HepG2 (cell line): ENCODE data around the gene CERS6. TPM values are rescaled to one million over a fixed set of nuclear protein-coding genes. Genes with fewer than 3 reads are reported as not detected.

Experiments
- ATAC-seq: fragments of 200-7000 bp; cut with Tn5 transposase; 3 replicates; pipeline ENCODE4 v1.9.1; 2020; ENCODE audit warnings: mild to moderate bottlenecking, moderate library complexity
- BruUV-seq: library from RNA; stranded (reverse); fragments of 400-500 nt; replicated peaks from 2 replicates; lab custom pipeline; 2021; lab: Mats Ljungman, UMichigan
- CTCF ChIA-PET: fragments of 300-600 bp; formaldehyde crosslinking; extraction: SDS; loops from one replicate; lab custom pipeline; 2021; ENCODE audit warnings: low total read pairs, inconsistent platforms, low intra/inter-chr PET ratio; lab: Yijun Ruan, JAX
- POLR2A ChIA-PET: fragments of 350-600 bp; sonication (Branson Sonifier 250); formaldehyde crosslinking; loops from one replicate; lab custom pipeline; 2020; ENCODE audit warnings: antibody characterized with exemption, inconsistent platforms; lab: Yijun Ruan, JAX
- DNase-seq: peaks from one replicate; pipeline ENCODE4 v3.0.0-alpha.2; 2015; ENCODE audit warnings: low spot score
- FAIRE-seq: peaks from 3 replicates; lab custom pipeline; 2011; peaks lifted over from hg19 to GRCh38; lab: Jason Lieb, UNC
- H2AFZ ChIP-seq: one replicate; pipeline ENCODE4 v1.6.1; 2011; ENCODE audit warnings: low read length, inconsistent platforms
- H3K27ac ChIP-seq: fragments of 300-600 bp; 3 replicates; pipeline ENCODE4 v1.8.0; 2011; ENCODE audit warnings: mixed run types, mild to moderate bottlenecking, mixed read lengths, low read length, inconsistent platforms; ENCODE audit not compliant: insufficient read depth; ENCODE audit errors: extremely low read length
- H3K27me3 ChIP-seq, 2 experiments: fragments of 200-600 bp in 1 of 2; 2 replicates in 1 of 2; 3 replicates in 1 of 2; pipeline versions ENCODE4 v1.6.0 to v1.8.0; 2011; ENCODE audit warnings: low read length in 2 of 2, mild to moderate bottlenecking in 2 of 2, moderate library complexity in 2 of 2, inconsistent platforms in 1 of 2; ENCODE audit not compliant: insufficient read depth in 2 of 2, control insufficient read depth in 1 of 2
- H3K36me3 ChIP-seq, 2 experiments: fragments of 200-600 bp in 1 of 2; replicated peaks in 1 of 2; 2 replicates in 1 of 2; 3 replicates in 1 of 2; pipeline versions ENCODE4 v1.5.1 to v1.8.0; 2011; ENCODE audit warnings: low read length in 2 of 2, inconsistent platforms in 1 of 2; ENCODE audit not compliant: insufficient read depth in 2 of 2, control insufficient read depth in 1 of 2
- H3K4me1 ChIP-seq: 2 replicates; pipeline ENCODE4 v1.5.1; 2012; ENCODE audit warnings: low read length, inconsistent platforms; ENCODE audit not compliant: insufficient read depth
- H3K4me2 ChIP-seq: 2 replicates; pipeline ENCODE4 v1.6.0; 2011; ENCODE audit warnings: low read depth, low read length, inconsistent platforms
- H3K4me3 ChIP-seq, 3 experiments: fragments of 200-600 bp in 1 of 3; sonication (generic), shearing (Covaris generic) in 1 of 3; replicated peaks in 1 of 3; 2 replicates each; pipeline ENCODE4 v1.5.1; 2011 to 2016; ENCODE audit warnings: low read length in 3 of 3, inconsistent platforms in 2 of 3, low read depth in 2 of 3, mild to moderate bottlenecking in 2 of 3, control low read depth in 1 of 3, mixed read lengths in 1 of 3; ENCODE audit not compliant: insufficient read depth in 1 of 3
- H3K79me2 ChIP-seq: one replicate; pipeline ENCODE4 v1.6.1; 2011; ENCODE audit warnings: low read length, inconsistent platforms; ENCODE audit not compliant: insufficient read depth
- H3K9ac ChIP-seq: 2 replicates; pipeline ENCODE4 v1.6.0; 2011; ENCODE audit warnings: mild to moderate bottlenecking, low read depth, low read length, inconsistent platforms; ENCODE audit not compliant: insufficient read depth
- H3K9me3 ChIP-seq: 2 replicates; pipeline ENCODE4 v1.5.1; 2012; ENCODE audit warnings: mild to moderate bottlenecking, low read length
- H4K20me1 ChIP-seq: 2 replicates; pipeline ENCODE4 v1.6.0; 2011; ENCODE audit warnings: inconsistent platforms, mild to moderate bottlenecking, low read length, moderate library complexity; ENCODE audit not compliant: insufficient read depth
- CEBPB ChIP-seq: IDR thresholded peaks from 2 replicates; pipeline ENCODE4 v1.6.1; 2011; ENCODE audit warnings: low read depth, low read length, improper control_type of control experiment, borderline replicate concordance
- ETV6 ChIP-seq: sonication (generic); formaldehyde crosslinking; conservative IDR thresholded peaks from 2 replicates; pipeline ENCODE4 v1.4.0; 2020; ENCODE audit warnings: missing genetic modification reagents
- RBM22 ChIP-seq: fragments of 200-400 bp; formaldehyde crosslinking; optimal IDR thresholded peaks from 2 replicates; pipeline ENCODE3; 2017; ENCODE audit warnings: mild to moderate bottlenecking, low read length, moderate library complexity
- ZMAT3 ChIP-seq: sonication (generic); formaldehyde crosslinking; conservative IDR thresholded peaks from 2 replicates; pipeline ENCODE4 v1.7.0; 2021; ENCODE audit warnings: missing genetic modification reagents
- WGBS: methylation state at CpG from one replicate; pipeline ENCODE4 v1.1.6; 2017; ENCODE audit warnings: low lambda C conversion rate; 5-methylcytosine and 5-hydroxymethylcytosine counted together
- in situ Hi-C: cut with HindIII; loops from 2 replicates; pipeline ENCODE4 v1.10.0; 2017; ENCODE audit warnings: low pct_unique_long_range_greater_than_20kb; ENCODE audit not compliant: extremely low pct_ligation_motif_present
- intact Hi-C: fragments of 100-400 bp; cut with micrococcal nuclease; formaldehyde crosslinking; loops from one replicate; pipeline ENCODE4 v1.10.0; 2022; ENCODE audit not compliant: unreplicated experiment
- polyA plus RNA-seq, 8 experiments: library from polyadenylated mRNA; depleted of rRNA in 3 of 8; stranded (reverse) in 7 of 8; unstranded in 1 of 8; fragments of >200 nt; fragmentation: Illumina TruSeq in 4 of 8; extraction: Trizol in 4 of 8; gene quantifications; 2 replicates each; pipeline versions ENCODE4 v1.2.1 to v1.2.3, GENCODE V29; 2011 to 2016; ENCODE audit warnings: low read depth in 4 of 8, missing spikeins in 1 of 8, mixed read lengths in 1 of 8; ENCODE audit not compliant: insufficient read depth in 1 of 8
- total RNA-seq, 5 experiments: library from RNA; depleted of rRNA; stranded (reverse); fragments of >200 nt; fragmentation: Illumina TruSeq; extraction: Trizol; gene quantifications; 2 replicates each; pipeline ENCODE4 v1.2.3, GENCODE V29; 2016; ENCODE audit warnings: low read depth in 1 of 5
- TF ChIP-seq, protein P1 (sequence below): sonication (generic); formaldehyde crosslinking; IDR thresholded peaks from 2 replicates; pipeline ENCODE4 v1.5.0; 2020; ENCODE audit warnings: missing genetic modification reagents

Gene CERS6
- total and polyA plus RNA-seq, 2 of the 13 experiments (the other 11 are each of a cell fraction or from before 2014, with no cell fraction given): 10.1 to 20.3 TPM

DNA sequence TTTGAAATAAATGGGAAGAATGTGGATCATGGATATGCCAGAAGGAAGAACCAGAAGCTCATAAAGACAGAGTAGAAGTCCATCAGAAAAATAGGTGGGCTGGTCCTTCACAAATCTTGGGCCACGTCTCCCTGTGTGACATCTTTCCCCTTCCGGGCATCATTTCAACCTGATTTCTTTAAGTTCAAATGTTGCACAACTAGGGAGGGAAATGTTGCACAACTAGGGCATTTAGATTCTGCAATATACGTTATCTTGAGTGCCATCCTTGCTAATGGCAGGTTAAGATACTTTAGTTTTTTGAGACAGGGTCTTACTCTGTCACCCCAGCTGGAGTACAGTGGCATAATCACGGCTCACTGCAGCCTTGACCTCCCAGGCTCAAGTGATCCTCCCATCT, 129.6 kb downstream of the CERS6 start:
- DNase-seq (no peak), FAIRE-seq (no peak), ATAC-seq (no peak)
- Histone ChIP-seq H3K4me2 (no peak overlapping the region), H3K79me2 (no peaks in the 10 kb centered on the region), H4K20me1 (no peaks in the 10 kb centered on the region), H3K9me3 (no peaks in the 10 kb centered on the region), H3K27me3 (no peaks in the 10 kb centered on the region), H3K9ac (no peak overlapping the region), H3K4me3 (no peak overlapping the region), H3K36me3 (no peaks in the 10 kb centered on the region; a peak in 2 of 5 replicates), H3K27ac (no peak overlapping the region), H3K4me1 (no peaks in the 10 kb centered on the region), H2AFZ (no peak overlapping the region)
- BruUV-seq: no TSS peak
- TF ChIP-seq, protein P1, sequence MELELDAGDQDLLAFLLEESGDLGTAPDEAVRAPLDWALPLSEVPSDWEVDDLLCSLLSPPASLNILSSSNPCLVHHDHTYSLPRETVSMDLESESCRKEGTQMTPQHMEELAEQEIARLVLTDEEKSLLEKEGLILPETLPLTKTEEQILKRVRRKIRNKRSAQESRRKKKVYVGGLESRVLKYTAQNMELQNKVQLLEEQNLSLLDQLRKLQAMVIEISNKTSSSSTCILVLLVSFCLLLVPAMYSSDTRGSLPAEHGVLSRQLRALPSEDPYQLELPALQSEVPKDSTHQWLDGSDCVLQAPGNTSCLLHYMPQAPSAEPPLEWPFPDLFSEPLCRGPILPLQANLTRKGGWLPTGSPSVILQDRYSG (CRISPR knock-in tag): no peak
- TF ChIP-seq ETV6 (CRISPR knock-in tag): no peak
- peak; percentile 84 for TF ChIP-seq CEBPB
- intact Hi-C loops (no loop called here), in situ Hi-C loops (no loop called here)
- ChIA-PET CTCF (no interaction called here), POLR2A (no interaction called here)
- WGBS: 95% methylated on average over 4 of the region's 4 CpGs

DNA sequence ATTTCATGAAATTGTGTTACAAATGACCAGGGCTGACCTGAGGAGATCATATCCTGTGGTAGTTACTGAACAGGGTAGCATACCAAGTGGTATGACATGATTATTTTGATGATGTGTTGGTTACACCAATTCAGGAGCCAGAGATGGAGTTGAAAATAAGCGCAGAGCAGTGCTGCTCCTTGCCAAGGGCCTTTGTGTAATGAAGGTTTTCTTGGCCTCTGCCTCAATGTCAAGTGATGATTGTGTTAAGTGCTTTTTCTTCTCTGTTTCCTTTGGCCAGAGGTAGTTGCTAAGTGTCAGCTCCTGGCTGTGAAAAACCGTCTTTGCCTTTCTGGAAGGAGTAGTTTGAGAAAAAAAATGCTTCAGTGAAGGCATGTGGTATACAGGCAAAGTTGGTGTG, 131.2 kb downstream of the CERS6 start:
- POLR2A ChIA-PET: no interaction called here
- CTCF ChIA-PET: no interaction called here
- Histone ChIP-seq H3K4me1 (no peaks in the 10 kb centered on the region), H4K20me1 (no peaks in the 10 kb centered on the region), H3K9ac (no peak overlapping the region), H3K9me3 (no peaks in the 10 kb centered on the region), H3K4me2 (no peak overlapping the region), H2AFZ (no peak overlapping the region), H3K27me3 (no peaks in the 10 kb centered on the region), H3K4me3 (no peak overlapping the region), H3K79me2 (no peaks in the 10 kb centered on the region), H3K36me3 (no peaks in the 10 kb centered on the region; a peak in 1 of 5 replicates), H3K27ac (no peak overlapping the region)
- in situ Hi-C loops: no loop called here
- FAIRE-seq: no peak
- intact Hi-C loops: no loop called here
- TF ChIP-seq RBM22 (no peak), ZMAT3 (CRISPR knock-in tag) (no peak)
- no TSS peak for BruUV-seq
- 94% methylated on average over 2 of the region's 2 CpGs for WGBS
- DNase-seq: no peak
- ATAC-seq: no peak
